EH (cell line): ENCODE data around the gene MRPL49.
"Not testable (repeated sequence)": the region's sequence is repeated elsewhere in the genome, so short reads cannot be mapped to it uniquely, and the experiment has no call there.

Source experiments
- DNase-seq: peaks from one replicate; pipeline ENCODE4 v3.0.0-alpha.2; 2015; ENCODE audit warnings: low read depth

The MRPL49 gene

GRCh38 chr11:65117206-65118096 is 4.7 kb upstream of the MRPL49 start, which contains the start of gene ZNHIT2:
ZNHIT2 (minus strand) TSS chr11:65117701; CDS start chr11:65117653, 48 bp downstream.
- DNase-seq = peak; percentile 98

- DNase-seq = no peak
These were observed 3.9 kb upstream of the MRPL49 start for GRCh38 chr11:65118097-65118837.

- not testable (repeated sequence) for DNase-seq
These were observed 3.0 kb upstream of the MRPL49 start for GRCh38 chr11:65118891-65119669.

GRCh38 chr11:65119670-65119995 is 2.5 kb upstream of the MRPL49 start:
- DNase-seq = no peak

- DNase-seq = no peak
These were observed 1.3 kb upstream of the MRPL49 start for GRCh38 chr11:65120831-65121230.

- no peak for DNase-seq
These were observed 665 bp upstream of the MRPL49 start for GRCh38 chr11:65121447-65121864.

GRCh38 chr11:65124480-65125196 is 2.5 kb downstream of the MRPL49 start:
- no peak for DNase-seq

GRCh38 chr11:65125197-65126056 is 3.3 kb downstream of the MRPL49 start:
- DNase-seq = no peak

GRCh38 chr11:65126624-65127274 is 4.6 kb downstream of the MRPL49 start:
- no peak for DNase-seq

- no peak for DNase-seq
These were observed 5.5 kb downstream of the MRPL49 start for GRCh38 chr11:65127473-65128181.

- no peak for DNase-seq
These were observed 6.3 kb downstream of the MRPL49 start for GRCh38 chr11:65128182-65129145.

- DNase-seq = no peak
These were observed 7.7 kb downstream of the MRPL49 start for GRCh38 chr11:65129649-65130441.

- DNase-seq = no peak
These were observed 8.7 kb downstream of the MRPL49 start for GRCh38 chr11:65130631-65131416.

- DNase-seq = no peak
These were observed 9.3 kb downstream of the MRPL49 start for GRCh38 chr11:65131417-65131776.

- DNase-seq = no peak
These were observed 9.7 kb downstream of the MRPL49 start for GRCh38 chr11:65131895-65132237.

GRCh38 chr11:65132238-65132987 is 10.3 kb downstream of the MRPL49 start:
- DNase-seq = no peak
